Keratinocyte (primary cell): ENCODE results near the gene ZBTB4. TPM values are rescaled to one million over a fixed set of nuclear protein-coding genes. Genes with fewer than 3 reads are reported as not detected.

ENCODE experiments used
- DNase-seq: peaks from one replicate; pipeline ENCODE4 v3.0.0-alpha.2; 2011; ENCODE audit warnings: low read depth, missing footprints, low spot score
- FAIRE-seq: peaks from 2 replicates; lab custom pipeline; 2011; peaks lifted over from hg19 to GRCh38; lab: Jason Lieb, UNC
- H2AFZ ChIP-seq: 2 replicates; pipeline ENCODE4 v1.6.0; 2012; ENCODE audit warnings: low read length, control low read depth, inconsistent platforms; ENCODE audit not compliant: control insufficient read depth
- H3K27ac ChIP-seq: 2 replicates; pipeline ENCODE4 v1.5.1; 2011; ENCODE audit warnings: low read length; ENCODE audit not compliant: control insufficient read depth, insufficient read depth
- H3K27me3 ChIP-seq: 3 replicates; pipeline ENCODE4 v1.6.0; 2011; ENCODE audit warnings: low read length; ENCODE audit not compliant: control insufficient read depth, insufficient read depth; ENCODE audit errors: extremely low read depth
- H3K36me3 ChIP-seq, 2 experiments: 2 replicates in 1 of 2; 3 replicates in 1 of 2; pipeline ENCODE4 v1.5.1; 2011; ENCODE audit warnings: low read length in 2 of 2, mild to moderate bottlenecking in 1 of 2; ENCODE audit not compliant: control insufficient read depth in 2 of 2, insufficient read depth in 2 of 2; ENCODE audit errors: extremely low read depth in 1 of 2
- H3K4me1 ChIP-seq: 3 replicates; pipeline ENCODE4 v1.5.1; 2011; ENCODE audit warnings: low read length; ENCODE audit not compliant: control insufficient read depth, insufficient read depth; ENCODE audit errors: extremely low read depth
- H3K4me2 ChIP-seq: 3 replicates; pipeline ENCODE4 v1.6.0; 2011; ENCODE audit warnings: low read depth, low read length; ENCODE audit not compliant: control insufficient read depth, insufficient read depth; ENCODE audit errors: extremely low read depth
- H3K4me3 ChIP-seq, 3 experiments: fragments of 200-600 bp in 1 of 3; sonication (generic) in 1 of 3; 2 replicates in 2 of 3; 3 replicates in 1 of 3; pipeline ENCODE4 v1.5.1; 2011 to 2016; ENCODE audit warnings: low read length in 3 of 3, mild to moderate bottlenecking in 3 of 3, control low read depth in 2 of 3, inconsistent platforms in 1 of 3, low read depth in 1 of 3, mixed read lengths in 1 of 3, mixed run types in 1 of 3, moderate library complexity in 1 of 3; ENCODE audit not compliant: control insufficient read depth in 2 of 3, insufficient read depth in 2 of 3; ENCODE audit errors: extremely low read depth in 1 of 3
- H3K79me2 ChIP-seq: 2 replicates; pipeline ENCODE4 v1.6.0; 2012; ENCODE audit warnings: low read length; ENCODE audit not compliant: control insufficient read depth, insufficient read depth
- H3K9ac ChIP-seq: 3 replicates; pipeline ENCODE4 v1.6.0; 2011; ENCODE audit warnings: low read length; ENCODE audit not compliant: control insufficient read depth, insufficient read depth; ENCODE audit errors: extremely low read depth
- H3K9me1 ChIP-seq: 3 replicates; pipeline ENCODE4 v1.6.0; 2011; ENCODE audit warnings: low read length; ENCODE audit not compliant: control insufficient read depth, insufficient read depth; ENCODE audit errors: extremely low read depth
- H3K9me3 ChIP-seq: 2 replicates; pipeline ENCODE4 v1.5.1; 2012; ENCODE audit warnings: low read depth, low read length; ENCODE audit not compliant: control insufficient read depth
- H4K20me1 ChIP-seq: 3 replicates; pipeline ENCODE4 v1.6.0; 2011; ENCODE audit warnings: low read length; ENCODE audit not compliant: control insufficient read depth, insufficient read depth; ENCODE audit errors: extremely low read depth
- CTCF ChIP-seq, 3 experiments: IDR thresholded peaks in 1 of 3; conservative IDR thresholded peaks in 1 of 3; optimal IDR thresholded peaks in 1 of 3; 2 replicates in 2 of 3; 3 replicates in 1 of 3; pipeline versions ENCODE3 to v1.5.1; 2011; ENCODE audit warnings: low read length in 3 of 3, mild to moderate bottlenecking in 3 of 3, moderate library complexity in 2 of 3, control low read depth in 1 of 3, inconsistent platforms in 1 of 3; ENCODE audit not compliant: insufficient read depth in 2 of 3; ENCODE audit errors: extremely low read depth in 1 of 3
- EZH2 ChIP-seq: IDR thresholded peaks from one replicate; pipeline ENCODE4 v1.6.1; 2012; ENCODE audit warnings: inconsistent platforms, mild to moderate bottlenecking, low read length, moderate library complexity
- dilution Hi-C: fragments of 300-500 bp; cut with MboI; formaldehyde crosslinking; loops from one replicate; pipeline ENCODE4 v1.7.0; 2020; ENCODE audit warnings: low sequenced_read_pairs; ENCODE audit not compliant: extremely low pct_ligation_motif_present
- polyA plus RNA-seq, 5 experiments: library from polyadenylated mRNA; depleted of rRNA in 3 of 5; stranded (reverse) in 3 of 5; stranded (forward) in 1 of 5; unstranded in 1 of 5; fragments of >200 nt; gene quantifications; 1 replicate in 1 of 5; 2 replicates in 3 of 5; 3 replicates in 1 of 5; pipeline versions ENCODE4 v1.2.1 to v1.2.3, GENCODE V29; 2011 to 2012; ENCODE audit warnings: missing spikeins in 2 of 5, low read depth in 1 of 5, low replicate concordance in 1 of 5

The ZBTB4 gene
- polyA plus RNA-seq, 1 donor (not counting 4 experiments of a cell fraction or from before 2014, with no cell fraction given), result 20.9 TPM

- H3K27me3 ChIP-seq, result no peaks in the 10 kb centered on the region
Observed at GRCh38 chr17:7443499-7444485, 35.6 kb downstream of the ZBTB4 start.

GRCh38 chr17:7442142-7442541 is 37.3 kb downstream of the ZBTB4 start:
- H2AFZ ChIP-seq, result no peak overlapping the region
- no peak for FAIRE-seq
- no peaks in the 10 kb centered on the region for H3K9me3 ChIP-seq
- no peak overlapping the region for H3K4me2 ChIP-seq
- H3K9ac ChIP-seq, result no peak overlapping the region
- H4K20me1 ChIP-seq, result no peaks in the 10 kb centered on the region
- peaks cover 0 to 4% of the 10 kb centered on the region in 2 experiments for H3K36me3 ChIP-seq
- H3K79me2 ChIP-seq, result peaks cover 10% of the 10 kb centered on the region
- dilution Hi-C loops, result no loop called here
- peaks cover 5% of the 10 kb centered on the region for H3K9me1 ChIP-seq
- H3K27me3 ChIP-seq, result no peaks in the 10 kb centered on the region
- H3K27ac ChIP-seq, result no peak overlapping the region
- no peak for TF ChIP-seq EZH2
- no peak for TF ChIP-seq CTCF (optimal IDR thresholded peaks at IDR 0.05 in 1 of 3, IDR thresholded peaks at IDR 0.05 in 1 of 3, conservative IDR thresholded peaks at IDR 0.05 in 1 of 3; ENCODE audit: extremely low read depth in 1 of 3, insufficient read depth in 2 of 3, low read length in 3 of 3)
- peaks cover 66% of the 10 kb centered on the region for H3K4me1 ChIP-seq
- no peak overlapping the region for H3K4me3 ChIP-seq
- DNase-seq, result no peak

More at GRCh38 chr17:7443499-7444485, 35.6 kb downstream of the ZBTB4 start:
- Histone ChIP-seq H3K9me3 (no peaks in the 10 kb centered on the region), H3K27ac (peak overlapping the region; percentile 74), H3K9ac (peak overlapping the region; percentile 55), H3K4me1 (peaks cover 54% of the 10 kb centered on the region), H3K36me3 (peaks cover 3 to 8% of the 10 kb centered on the region in 2 experiments), H3K9me1 (peaks cover 5% of the 10 kb centered on the region), H2AFZ (no peak overlapping the region), H4K20me1 (no peaks in the 10 kb centered on the region), H3K4me2 (peak overlapping the region; percentile 77), H3K4me3 (peak overlapping the region in 2 of 3 experiments; percentile 2 to 18), H3K79me2 (peaks cover 4% of the 10 kb centered on the region)
- dilution Hi-C loops, result no loop called here
- FAIRE-seq, result peak; percentile 87
- no peak for TF ChIP-seq CTCF (optimal IDR thresholded peaks at IDR 0.05 in 1 of 3, IDR thresholded peaks at IDR 0.05 in 1 of 3, conservative IDR thresholded peaks at IDR 0.05 in 1 of 3; ENCODE audit: extremely low read depth in 1 of 3, insufficient read depth in 2 of 3, low read length in 3 of 3)
- DNase-seq, result no peak
